Activated CD8-positive, alpha-beta memory T cell treated with anti-CD3 and anti-CD28 coated beads, Interleukin-2, amount 50 U/mL, for 1 hour (primary cell): ENCODE results near the gene CST9L.

Source experiments
- DNase-seq: peaks from one replicate; pipeline ENCODE4 v3.0.0-alpha.2; 2020; ENCODE audit errors: extremely low read depth

Gene CST9L

GRCh38 chr20:23547613-23548012 is 20.7 kb downstream of the CST9L start:
- DNase-seq: no peak

- no peak for DNase-seq
Measured at GRCh38 chr20:23546435-23547144, 21.7 kb downstream of the CST9L start.

DNA sequence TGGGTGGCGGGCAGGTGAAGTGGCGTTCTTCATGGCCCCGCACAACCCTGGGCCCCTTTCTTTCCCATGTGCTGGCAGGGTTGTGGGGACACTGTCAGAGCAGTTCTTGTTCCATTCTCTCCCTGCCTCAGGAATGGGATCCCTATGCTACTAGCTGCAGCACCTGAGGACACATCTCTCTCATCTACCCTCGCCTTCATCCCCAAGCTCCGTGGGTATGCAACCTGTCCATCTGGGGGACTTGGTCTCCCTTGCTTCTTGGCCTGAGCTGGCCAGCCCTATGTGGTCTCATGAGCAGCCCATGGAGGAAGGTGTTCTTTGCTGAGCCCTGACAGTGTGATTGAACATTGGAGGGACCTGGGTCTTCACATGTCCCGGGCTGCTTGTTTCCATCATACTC is 24.2 kb downstream of the CST9L start:
- no peak for DNase-seq

- no peak for DNase-seq
Measured at GRCh38 chr20:23542801-23543200, 25.5 kb downstream of the CST9L start.

DNA sequence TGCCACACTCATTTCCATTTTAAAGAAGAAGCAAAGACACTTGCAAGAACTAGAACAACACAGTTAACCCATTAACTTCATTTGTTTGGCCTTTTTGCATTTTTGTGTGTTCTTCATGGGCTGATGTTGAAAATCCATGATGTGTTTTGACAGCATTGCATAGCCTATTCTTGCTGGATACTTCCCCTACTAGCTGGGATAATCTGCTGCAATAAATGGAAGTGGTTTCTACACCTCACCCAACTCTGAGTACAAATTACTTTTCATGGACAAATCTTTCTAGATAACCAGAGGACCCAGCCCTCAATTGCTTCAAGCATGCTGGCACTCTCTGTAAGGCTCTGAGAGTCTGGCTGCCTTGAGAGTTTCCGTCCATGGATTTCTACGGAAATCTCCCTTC is 26.5 kb downstream of the CST9L start:
- DNase-seq: no peak

GRCh38 chr20:23541330-23541729 is 27.0 kb downstream of the CST9L start:
- DNase-seq: no peak

DNA sequence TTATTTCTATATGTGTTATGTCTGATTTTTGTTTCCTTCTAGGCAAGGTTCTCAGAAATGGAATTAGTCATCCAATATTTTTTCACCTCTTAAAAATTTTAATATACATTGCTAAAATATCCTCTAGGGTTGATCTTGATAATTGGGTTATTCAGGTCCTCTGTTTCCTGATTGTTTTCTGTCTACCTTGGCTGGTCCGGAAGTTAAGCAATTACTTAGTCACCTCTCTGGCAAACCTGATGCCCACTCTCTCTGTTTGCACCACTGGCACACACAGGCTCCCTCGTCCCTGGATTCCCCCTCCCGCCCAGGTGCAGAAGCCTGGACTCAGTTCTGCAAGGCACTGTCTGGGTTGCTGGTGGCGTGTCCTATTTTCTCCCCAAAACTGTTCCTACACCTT is 27.7 kb downstream of the CST9L start:
- DNase-seq: no peak

GRCh38 chr20:23537030-23537429 is 31.3 kb downstream of the CST9L start:
- no peak for DNase-seq

DNA sequence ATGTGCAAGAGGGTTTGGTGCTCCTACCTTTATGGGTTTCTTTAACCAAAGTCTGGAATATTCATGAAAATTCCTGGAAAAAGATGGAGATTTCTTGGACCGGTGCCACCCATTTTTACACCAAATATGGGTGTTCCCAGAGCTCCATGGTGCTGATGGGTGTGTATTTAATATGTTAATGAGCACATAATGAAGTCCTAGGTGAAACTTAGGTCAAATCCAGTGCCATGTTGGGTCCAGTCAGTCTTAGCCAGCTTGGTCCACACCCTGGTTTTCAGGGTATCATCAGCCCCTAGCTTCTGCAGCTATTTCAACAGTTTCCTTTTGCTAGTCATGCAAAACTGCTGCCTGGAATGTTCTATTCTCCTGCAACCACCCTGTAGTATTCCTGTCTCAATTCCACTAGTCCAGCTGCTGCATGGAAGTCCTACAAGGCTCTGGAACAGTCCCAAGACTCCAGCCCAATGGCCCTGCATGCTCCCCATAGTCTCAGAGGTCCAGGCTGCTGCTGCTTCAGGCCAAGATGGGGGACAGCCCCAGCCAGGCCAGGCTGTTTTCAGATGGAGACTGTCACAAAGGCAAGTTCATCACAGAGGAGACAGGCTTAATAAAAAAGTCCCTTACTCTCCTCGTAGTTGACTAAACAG is 31.8 kb downstream of the CST9L start:
- DNase-seq: no peak

GRCh38 chr20:23534801-23535593 is 33.3 kb downstream of the CST9L start:
- DNase-seq: no peak

- DNase-seq: no peak
Measured at GRCh38 chr20:23533161-23533560, 35.1 kb downstream of the CST9L start.

GRCh38 chr20:23532533-23532932 is 35.8 kb downstream of the CST9L start:
- no peak for DNase-seq

- no peak for DNase-seq
Measured at GRCh38 chr20:23530937-23531567, 37.2 kb downstream of the CST9L start.

- no peak for DNase-seq
Measured at GRCh38 chr20:23528867-23529431, 39.3 kb downstream of the CST9L start.

- DNase-seq: no peak
Measured at GRCh38 chr20:23526850-23527249, 41.4 kb downstream of the CST9L start.

GRCh38 chr20:23524146-23524545 is 44.1 kb downstream of the CST9L start:
- no peak for DNase-seq

- DNase-seq: no peak
Measured at GRCh38 chr20:23520185-23520584, 48.1 kb downstream of the CST9L start.

DNA sequence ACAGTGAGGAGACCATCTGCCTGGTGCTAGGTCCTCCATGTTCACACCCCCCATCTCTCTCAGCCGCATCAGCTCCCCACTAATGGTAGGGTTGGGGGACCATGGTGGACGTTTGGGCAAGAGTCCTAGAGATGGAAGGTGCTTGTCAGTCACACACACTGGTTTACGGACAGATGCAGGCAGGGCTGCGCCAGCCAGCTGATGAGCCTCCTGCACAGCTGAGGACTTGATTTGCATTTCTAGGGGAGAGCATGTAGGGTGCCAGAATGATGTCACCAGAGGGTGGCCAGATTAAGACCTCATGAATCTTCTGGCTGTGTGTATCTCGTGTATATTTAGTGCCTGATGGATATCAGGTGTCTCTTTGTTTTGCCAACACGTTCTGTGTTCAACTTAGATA is 48.7 kb downstream of the CST9L start:
- no peak for DNase-seq

GRCh38 chr20:23517719-23518118 is 50.6 kb downstream of the CST9L start:
- no peak for DNase-seq

DNA sequence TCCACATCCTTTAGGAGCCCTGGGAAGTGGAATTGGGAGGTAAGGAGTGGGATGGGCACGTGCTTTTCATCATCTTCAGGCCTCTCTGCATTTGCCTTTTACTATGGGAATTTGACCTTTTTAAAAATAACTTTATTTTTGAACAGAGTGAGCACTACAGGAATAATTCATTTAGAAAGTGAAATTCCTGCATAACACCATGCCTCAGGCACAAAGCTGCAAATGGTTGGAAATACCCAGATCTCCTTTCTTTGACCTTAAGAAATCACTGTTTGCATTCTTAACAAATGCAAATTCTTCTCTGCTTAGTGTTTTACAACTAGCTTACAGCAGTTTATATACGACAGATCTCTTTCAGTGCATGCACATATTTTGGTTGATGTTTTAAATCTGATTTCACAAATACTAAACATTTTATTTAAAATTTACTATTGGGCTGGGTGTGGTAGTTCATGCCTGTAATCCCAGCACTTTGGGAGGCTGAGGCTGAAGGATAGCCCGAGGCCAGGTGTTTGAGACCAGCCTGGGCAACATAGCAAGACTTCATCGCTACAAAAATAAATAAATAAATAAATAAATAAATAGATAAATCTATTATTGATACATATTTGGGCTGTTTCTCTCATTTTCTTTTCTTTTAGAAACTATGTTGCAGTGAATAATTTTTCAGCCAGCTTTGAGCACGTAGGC is 52.9 kb downstream of the CST9L start:
- DNase-seq: no peak

DNA sequence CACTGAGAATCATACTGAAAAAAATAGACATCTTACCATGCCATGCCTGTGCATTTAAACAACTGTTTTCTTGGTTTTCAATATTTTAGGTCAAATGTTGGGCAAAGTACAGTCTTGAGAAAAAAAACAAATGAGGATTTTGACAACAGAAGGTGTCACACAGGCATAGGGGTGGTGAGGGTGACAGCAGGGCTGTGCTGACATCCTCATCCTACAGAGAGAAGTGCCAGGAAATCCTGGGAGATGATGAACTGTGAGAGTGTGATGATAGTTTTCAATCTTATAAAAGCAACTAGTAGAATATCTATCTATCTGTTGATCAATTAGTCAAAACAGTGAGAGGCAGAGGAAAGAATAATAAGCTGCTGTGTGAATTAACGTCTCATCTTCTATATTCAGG is 53.4 kb downstream of the CST9L start:
- no peak for DNase-seq
